Measurements from ENCODE around the gene LINGO3.

DNA sequence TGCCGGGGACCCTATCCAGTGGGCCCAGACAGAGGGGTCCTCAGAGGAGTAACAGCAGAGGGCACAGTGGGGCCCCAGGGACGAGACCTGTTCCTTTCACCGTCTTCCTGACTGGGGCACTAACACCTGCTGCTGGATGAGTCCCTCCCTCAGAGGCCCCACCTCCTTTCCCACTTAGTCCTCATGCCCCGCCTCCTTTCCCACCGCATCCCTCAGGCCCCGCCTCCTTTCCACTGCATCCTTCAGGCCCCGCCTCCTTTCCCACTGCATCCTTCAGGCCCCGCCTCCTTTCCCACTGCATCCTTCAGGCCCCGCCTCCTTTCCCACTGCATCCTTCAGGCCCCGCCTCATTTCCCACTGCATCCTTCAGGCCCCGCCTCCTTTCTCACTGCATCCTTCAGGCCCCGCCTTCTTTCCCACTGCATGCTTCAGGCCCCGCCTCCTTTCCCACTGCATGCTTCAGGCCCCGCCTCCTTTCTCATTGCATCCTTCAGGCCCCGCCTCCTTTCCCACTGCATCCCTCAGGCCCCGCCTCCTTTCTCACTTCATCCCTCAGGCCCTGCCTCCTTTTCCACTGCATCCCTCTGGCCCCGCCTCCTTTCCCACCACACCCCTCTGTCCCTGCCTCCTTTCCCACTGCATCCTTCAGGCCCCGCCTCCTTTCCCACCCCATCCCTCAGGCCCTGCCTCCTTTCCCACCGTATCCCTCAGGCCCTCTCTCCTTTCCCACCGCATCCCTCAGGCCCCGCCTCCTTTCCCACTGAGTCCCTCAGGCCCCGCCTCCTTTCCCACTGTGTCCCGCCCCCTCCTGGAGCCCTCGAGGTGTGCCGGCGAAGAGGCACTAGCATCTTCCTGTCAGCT lies 27.3 kb upstream of the LINGO3 start:
- no peak for TF ChIP-seq CTCF (conservative IDR thresholded peaks at IDR 0.05 in 1 of 2, IDR thresholded peaks at IDR 0.05 in 1 of 2; ENCODE audit: extremely low read depth in 1 of 2, insufficient read depth in 1 of 2, low read depth in 1 of 2, low read length in 2 of 2)
- TF ChIP-seq EZH2 (IDR thresholded peaks at IDR 0.05; ENCODE audit: borderline replicate concordance, low read length) = no peak
